HG03103 (cell line): ENCODE measurements around the gene PID1.
A peak's percentile ranks its signal among the peaks of the same experiment; 100 is the strongest.

Experiments
- ATAC-seq: cut with Tn5 transposase; IDR thresholded peaks from one replicate; pipeline ENCODE4 v1.9.1; 2021; ENCODE audit warnings: low read depth; ENCODE audit not compliant: unreplicated experiment

Gene PID1

DNA sequence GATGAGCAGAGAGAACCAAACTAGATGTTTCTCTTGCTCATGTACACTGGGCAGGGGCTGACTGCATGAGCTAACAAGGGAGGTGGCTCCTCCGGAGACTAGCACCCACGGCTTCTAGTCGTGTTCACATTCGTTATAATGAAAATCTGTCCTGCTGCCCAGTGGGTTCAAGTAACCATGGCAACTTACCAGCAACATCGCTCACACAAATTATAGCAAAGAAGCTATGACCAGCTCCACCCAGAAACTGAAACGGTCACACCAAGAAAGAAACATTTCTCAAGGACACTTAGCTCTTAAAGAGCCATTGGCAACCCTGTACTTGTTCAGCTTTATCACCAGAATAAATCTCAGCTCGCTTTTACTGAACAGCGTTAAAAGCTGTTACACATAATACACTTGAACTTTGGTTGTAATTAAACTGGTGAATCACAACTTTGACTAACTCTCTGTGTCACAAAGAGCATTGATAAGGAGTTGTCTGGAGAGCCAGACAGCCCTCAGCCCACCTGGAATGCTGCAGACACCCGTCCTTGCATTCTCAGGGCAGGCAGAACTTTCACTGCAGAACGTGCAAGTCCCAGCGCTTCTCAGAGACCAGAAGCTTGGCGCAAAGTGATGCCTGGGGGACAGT lies 141.2 kb downstream of the PID1 start:
- no peak for ATAC-seq

DNA sequence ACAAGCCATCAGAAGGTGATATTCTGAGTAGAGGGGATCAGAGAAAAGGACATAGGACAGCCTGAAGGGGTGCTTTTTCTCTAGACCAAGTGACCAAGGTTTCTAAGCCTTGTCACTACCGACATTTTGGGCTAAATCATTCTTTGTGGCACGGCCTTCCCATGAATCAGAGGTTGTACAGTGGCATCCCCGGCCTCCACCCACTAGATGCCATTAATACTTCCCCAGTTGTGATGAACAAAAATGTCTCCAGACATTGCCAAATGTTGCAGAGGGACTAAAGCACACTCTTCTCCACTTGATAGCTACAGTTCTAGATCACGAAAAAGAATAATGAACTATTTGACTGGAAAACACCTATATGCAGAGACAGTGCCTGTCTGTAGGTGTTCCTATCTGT lies 143.6 kb downstream of the PID1 start:
- no peak for ATAC-seq

DNA sequence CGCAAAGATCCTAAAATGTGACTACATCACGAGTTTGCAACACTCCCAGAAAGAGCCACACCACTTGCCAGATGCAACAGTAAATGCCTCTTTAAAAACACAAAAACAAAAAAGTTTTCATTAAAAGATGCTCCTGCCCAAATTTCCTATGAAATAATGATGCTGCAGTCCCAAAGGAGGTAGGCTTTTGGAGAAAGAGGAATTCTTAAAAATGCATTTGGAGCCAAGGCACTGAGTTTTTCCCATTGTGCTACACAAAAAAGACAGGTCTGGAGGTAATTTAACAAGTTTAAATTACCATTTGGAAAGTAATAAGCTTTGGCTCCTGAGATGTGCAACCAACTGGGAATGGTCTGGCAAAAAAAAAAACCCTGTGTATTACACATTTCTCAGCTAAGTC lies 145.0 kb downstream of the PID1 start:
- no peak for ATAC-seq

DNA sequence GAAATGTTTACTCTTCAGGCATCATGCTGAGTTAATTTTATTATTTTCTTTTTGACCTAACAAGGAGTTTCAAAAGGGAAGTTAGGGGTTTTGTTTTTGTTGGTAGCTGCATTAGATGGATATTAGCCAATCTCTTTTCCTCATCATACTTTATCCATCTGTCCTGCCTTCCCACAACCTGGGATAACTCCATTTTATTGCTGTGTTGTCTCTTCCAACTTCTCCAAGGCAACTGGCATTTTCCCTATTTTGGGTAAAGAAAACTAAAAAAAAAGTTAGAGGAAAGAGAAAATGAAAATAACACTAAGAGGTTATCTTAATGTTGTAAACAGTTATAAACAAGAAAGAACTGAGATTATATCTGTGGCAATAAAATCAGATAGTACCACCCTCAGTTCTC lies 147.0 kb downstream of the PID1 start:
- no peak for ATAC-seq

DNA sequence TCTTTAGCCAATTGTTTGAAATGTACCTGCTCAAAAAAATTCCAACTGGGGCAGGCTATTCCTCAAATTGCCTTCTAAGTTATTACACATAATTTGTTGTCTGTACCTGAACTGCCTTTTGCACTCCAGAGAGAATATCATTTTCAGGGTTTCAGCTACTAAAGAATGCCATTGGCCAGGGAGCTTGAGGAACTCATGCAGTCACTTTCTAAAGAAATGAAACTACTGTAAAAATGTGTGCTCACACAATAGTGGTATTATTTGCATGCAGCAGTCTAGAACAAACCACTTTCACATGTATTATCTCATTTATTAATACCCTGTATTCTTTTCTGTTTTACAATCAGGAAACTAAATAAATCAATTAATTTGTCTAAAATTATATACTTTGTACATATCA lies 152.2 kb downstream of the PID1 start:
- ATAC-seq = peak; percentile 78

DNA sequence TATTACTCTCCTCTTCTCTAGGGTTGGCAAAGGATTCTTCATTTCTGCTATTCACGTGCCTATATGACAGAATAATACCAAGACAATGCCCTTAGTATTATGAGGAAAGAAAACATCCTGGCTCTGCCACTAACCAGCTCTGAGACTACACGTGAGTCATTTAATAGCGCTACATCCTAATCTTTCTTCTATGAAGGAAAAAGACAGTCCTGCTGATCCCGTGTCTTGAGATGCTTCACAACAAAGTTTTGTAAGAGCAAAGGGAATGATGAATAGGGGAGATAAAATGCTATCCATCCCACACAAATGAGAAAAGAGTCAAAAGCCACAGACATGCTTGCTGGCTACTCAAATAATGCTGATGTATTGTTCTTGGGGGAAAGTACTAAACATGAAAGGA lies 152.8 kb downstream of the PID1 start:
- no peak for ATAC-seq

DNA sequence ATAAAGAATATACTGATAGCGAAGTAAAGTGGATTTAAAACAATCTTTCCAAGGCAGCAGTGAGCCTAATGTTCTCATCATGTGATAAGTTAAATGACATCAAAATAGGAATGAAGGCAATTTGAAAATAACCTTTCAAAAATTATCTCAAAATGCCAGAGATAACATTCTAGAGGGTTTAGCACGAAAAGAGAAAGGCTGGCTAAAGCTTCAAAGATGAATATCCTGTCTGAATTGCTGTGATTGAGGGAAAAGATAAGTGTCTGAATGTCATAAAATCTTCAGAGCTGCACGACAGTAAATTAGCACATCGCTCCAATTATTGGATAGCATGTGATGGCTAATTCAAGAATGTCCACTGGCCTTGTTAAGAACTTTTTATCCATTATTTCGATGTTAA lies 159.3 kb downstream of the PID1 start:
- no peak for ATAC-seq

DNA sequence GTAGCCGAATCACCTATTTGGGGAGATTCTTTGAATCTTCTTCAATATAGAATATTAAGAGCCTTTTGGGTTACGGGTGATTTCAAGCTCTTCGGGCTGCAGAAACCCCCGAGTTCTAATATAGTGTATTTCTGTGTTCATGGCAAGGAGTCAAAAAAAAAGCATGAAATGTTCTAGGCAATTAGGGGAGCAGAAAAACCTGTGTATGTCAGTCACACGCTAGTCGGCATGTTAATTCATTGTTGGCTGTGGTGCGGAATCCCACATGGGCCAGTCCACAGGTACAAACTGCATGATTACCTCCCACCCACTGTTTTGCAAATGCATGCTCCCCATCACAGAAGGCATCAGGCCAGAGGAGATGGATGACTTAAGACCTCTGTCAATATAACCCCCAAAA lies 161.9 kb downstream of the PID1 start:
- no peak for ATAC-seq

DNA sequence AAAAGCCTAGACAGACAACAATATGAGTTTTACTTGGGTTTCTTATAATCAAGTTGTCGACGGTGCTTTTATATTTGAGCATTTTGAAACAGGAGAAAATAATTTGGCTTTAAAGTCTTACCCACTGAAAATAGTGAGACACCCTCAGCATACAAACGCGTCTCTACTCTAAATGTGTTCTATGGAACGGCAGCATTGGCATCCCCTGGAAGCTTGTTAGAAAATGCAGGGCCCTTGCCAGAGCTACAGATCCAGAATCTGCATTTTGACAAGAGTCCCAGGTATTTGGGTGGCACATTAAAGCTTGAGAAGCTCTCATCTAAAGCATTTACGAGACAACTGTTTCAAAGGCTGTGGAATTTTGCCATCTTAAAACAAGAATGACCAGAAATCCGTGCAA lies 163.5 kb downstream of the PID1 start:
- no peak for ATAC-seq

DNA sequence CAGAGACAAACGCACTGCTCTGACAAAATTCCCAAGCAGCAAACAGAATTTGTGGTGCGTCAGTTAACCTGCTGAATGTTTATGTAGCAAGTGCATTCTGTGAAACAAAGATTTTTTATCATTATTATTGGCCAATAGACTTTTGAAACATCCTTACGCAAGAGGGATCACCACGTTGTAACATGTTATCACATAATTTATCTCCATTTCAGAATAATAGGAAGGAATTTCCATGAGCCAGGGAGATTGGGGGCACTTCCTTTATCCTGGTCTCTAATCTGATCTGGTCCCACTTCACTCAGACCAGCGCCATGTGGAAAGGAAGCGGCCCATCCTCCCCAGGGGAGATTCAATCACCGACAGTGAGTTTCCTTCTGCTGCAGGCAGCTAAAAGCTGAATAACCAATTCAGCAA lies 166.1 kb downstream of the PID1 start:
- no peak for ATAC-seq

DNA sequence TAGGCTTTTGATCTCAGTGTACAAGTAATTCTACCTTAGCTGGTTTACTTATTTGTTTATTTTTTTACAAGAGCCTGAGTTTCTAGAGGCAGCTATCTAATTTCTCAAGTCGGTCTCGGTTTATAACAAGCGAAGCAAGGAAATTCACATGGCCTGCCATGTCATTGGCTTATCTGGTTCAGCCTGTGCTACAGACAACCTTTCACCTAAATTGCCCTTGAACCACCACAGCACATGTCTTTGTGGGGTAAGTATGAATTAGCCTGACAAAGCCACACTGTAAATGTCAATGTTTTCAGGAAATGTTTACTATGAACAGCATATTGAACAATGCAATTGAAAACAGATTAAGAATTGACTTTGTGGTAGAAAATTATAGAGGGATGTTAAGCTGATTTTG lies 167.1 kb downstream of the PID1 start:
- no peak for ATAC-seq

DNA sequence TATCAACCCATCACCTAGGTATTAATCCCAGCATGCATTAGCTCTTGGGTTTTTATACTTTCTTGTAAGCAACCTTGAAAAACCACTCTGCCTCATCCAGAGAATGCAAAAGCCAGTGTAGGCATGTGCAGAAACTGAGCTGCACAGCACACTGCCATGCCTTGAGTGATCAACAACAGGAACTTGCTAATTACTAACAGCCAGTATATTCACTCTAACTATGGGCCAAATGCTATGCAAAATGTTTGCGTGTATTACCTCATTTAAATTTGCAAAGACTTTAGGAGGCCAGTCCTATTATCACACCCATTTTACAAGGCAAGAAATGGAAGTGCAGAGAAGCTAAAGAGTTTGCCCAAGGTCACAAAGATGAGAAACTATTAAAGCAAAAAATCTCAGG lies 169.8 kb downstream of the PID1 start:
- ATAC-seq = no peak

DNA sequence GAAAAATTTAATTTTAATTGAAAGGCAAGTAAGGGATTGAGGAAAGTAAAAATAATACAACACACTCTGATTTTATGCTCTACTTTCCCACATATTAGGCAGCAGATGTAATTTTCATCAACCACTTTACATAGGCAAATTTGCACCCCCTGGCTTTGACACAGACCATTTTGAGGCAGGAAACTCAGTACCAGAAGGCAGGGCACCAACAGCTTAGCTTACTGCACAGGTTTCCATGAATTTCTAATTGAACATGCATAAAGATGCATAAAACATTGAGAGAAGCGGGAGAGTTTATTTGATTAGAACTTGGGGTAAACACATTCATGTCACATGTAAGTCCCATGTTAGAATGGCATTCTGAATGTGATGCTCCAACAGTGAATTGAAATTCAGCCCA lies 171.9 kb downstream of the PID1 start:
- no peak for ATAC-seq

DNA sequence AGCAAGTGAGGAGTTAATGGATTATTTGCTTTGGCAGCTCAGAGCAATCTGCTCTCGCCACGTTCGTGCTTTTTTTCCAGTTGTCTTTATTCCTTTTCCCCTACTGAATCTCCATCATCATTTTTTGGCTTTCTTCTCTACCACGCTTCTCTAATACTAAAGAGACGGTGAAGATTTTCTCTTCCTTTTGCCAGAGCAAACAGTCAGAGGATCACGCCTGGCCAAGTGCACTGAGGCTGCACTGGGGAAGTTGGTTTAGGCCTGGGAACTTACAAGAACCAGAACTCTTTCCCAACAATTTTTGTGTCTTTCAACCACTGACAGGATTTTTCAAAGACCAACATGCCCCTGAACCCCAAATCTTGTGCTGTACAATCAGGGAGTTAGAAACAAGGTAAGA lies 172.3 kb downstream of the PID1 start:
- no peak for ATAC-seq

DNA sequence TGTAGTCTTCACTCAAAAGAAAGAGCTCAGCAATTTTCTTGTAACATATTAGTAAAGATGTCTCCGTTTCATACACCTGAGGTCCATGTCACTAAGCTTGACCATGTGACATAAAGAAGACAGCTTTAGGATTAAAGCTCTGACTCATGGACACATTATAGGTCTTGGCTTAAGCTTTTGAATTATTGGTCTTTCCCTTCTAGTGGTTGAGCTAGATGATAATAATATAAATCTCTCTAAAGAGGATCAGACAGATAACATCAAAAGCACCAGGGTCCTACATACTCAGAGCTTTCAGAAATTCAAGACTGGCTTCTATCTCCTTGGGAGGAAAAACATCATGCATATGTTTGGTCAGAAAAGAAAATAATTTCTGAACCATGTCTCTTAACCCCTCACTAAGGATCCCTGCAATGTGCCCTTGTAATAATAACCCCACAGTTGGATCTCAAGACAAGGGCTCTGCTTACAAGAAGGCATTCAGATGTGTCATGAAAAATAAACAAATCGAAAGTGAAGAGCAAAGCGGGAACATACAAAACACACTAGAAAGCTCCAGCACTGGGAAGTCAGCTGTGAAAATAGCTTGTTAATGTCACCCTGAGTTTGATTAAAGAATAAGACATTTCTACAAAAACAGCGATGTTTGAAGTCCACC lies 174.5 kb downstream of the PID1 start:
- ATAC-seq = no peak

DNA sequence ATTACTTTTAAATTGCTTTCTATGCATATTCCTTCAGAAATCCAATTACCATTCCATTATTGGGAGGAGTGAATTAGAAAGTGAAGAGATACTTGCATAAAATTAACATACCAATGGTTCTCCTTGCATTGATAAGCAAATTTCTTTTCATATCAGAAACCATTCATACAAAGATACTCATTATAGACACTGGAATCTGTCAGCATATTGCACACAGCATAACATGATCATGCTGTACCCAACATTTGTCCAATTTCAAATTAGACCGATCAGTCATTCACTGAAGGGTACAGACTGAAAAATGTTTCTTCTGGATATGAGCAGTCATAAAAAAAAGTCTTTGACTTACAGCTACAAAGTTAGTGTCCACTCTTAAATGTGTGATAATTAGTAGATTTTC lies 175.6 kb downstream of the PID1 start:
- no peak for ATAC-seq

DNA sequence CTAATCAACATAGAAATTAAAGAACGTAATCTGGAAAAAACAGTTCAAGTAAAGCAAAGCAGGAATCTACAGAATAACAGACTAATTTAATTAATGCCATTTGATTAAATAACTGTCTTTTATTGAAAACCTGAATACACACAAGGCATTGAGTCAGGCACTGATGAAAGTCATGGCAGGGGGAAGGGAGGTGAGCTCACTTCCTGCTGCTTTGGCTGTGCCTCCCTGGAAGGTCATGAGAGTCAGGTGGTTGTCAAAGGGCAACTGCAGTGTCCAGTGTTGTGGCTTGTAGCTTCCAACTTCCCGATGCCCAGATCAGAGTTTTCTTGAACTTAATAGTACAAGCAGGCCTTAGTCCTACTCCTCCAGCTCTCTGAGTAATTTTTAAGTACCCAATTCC lies 180.9 kb downstream of the PID1 start:
- no peak for ATAC-seq

DNA sequence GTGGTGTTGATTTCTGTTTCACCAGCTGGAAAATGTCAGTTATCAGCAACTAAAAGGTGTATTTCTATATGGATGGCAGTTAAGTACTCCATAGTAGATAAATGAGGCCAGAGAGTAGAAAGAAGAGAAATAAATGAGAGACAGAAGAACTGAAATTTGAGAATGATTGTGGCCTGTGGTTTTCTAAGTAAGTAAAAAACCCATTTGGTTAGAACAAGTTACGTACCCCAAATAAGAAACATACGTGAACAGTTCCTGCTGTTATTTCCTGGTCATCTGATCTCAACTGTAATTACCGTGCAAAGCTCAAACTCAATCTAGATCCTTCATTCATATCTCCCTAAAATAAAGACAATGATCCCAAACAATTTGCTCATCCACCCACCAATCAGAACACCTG lies 181.3 kb downstream of the PID1 start:
- no peak for ATAC-seq

DNA sequence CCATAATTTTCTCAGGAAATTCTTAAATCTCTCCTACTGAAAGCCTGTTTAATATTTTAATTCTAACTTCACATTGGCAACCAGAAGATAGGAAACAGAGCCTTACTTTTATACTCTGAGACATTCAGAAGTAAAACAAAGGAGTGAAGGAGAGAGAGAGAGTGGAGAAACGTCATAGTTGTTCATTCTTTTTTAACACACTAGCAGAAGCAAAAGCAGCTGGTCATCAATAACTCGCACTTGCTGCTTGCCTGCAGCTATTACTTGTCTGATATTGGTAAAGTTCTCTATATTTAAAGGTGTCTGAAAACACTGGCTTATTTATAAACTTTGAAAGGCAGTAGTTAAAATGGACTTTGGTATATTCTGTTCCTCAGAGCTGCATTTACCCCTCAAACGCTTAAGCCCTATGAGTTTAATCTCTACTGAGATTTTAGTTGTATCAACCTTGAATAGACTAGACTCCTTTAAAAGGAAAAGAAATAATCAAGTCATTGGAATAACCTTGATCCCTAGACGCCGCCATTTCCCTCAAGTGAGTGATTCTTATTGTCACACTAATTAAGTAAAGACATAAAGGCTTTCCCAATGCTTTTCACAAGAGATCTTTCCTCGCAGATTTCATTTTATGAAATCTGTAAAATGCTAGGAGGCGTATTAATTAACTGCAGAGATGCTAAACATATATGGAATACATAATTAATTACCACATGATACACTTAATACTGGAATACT lies 182.0 kb downstream of the PID1 start:
- no peak for ATAC-seq

DNA sequence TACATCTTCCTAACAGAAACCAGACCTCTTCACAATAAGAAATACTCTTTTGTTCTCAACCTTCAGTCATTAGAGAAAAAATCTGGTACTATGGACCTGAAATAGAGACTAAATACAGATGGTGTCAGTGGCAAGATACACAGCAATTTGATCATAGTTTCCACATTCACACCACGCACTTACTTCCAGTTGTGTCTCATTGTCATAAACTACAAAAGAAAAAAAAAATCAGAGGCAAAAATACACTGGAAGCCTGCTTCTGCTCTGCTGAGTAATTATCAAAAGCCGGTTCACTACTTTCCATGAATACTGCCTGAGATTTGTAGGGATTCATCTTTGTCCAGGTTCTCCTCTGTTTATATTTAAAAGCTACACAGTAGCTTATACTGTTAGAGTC lies 182.6 kb downstream of the PID1 start:
- no peak for ATAC-seq

DNA sequence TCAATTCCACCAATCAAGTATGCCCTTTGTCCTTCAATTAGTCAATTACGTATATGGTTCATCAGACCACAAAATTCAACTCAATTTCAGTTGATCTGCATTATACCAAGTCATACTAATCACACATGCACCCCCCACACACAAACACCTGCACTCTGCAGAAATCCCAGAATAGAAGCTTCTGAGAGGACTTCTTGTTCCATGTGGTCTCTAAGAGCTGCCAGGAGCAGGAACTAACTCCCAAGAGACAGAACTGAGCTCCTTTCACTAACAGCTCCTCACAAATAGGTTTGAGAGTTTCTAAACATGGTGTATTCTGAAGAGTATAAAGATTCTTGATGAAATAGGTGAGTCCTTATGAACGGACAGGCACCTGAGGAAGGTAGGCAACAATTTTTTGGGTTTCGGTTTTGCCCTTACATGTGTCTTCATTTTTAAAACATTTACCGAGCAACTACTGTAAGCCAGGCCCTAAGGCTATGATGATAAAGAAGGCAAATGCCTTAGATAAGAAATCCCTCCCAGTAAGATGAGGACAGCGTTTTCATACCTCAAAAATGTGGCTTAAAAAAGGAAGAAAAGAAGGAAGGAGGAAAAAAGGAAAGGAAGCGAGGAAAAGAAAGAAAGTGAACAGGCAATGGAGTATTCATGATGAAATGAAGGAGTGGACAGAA lies 183.1 kb downstream of the PID1 start:
- ATAC-seq = no peak

DNA sequence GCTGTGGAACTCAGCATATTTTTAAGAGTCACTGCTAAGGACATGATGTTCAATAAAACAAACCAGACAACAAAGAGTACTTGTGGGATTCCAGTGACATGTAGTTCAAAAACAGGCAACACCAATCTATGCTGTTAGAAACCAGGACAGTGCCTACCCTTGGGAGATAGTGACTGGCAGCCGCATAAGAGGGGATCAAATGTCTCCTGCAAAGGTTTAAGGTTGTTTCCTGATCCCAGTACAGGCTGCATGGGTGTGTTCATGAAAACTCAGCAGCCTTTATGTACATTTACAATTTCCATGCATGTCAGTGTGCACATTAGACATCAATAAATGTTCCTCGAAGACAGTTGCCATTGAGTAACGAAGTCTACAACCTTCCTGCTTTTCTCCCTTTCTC lies 183.8 kb downstream of the PID1 start:
- no peak for ATAC-seq
